ENCODE results near the gene DDX28.
"Not testable (repeated sequence)": the region's sequence is repeated elsewhere in the genome, so short reads cannot be mapped to it uniquely, and the experiment has no call there.

The DDX28 gene

DNA sequence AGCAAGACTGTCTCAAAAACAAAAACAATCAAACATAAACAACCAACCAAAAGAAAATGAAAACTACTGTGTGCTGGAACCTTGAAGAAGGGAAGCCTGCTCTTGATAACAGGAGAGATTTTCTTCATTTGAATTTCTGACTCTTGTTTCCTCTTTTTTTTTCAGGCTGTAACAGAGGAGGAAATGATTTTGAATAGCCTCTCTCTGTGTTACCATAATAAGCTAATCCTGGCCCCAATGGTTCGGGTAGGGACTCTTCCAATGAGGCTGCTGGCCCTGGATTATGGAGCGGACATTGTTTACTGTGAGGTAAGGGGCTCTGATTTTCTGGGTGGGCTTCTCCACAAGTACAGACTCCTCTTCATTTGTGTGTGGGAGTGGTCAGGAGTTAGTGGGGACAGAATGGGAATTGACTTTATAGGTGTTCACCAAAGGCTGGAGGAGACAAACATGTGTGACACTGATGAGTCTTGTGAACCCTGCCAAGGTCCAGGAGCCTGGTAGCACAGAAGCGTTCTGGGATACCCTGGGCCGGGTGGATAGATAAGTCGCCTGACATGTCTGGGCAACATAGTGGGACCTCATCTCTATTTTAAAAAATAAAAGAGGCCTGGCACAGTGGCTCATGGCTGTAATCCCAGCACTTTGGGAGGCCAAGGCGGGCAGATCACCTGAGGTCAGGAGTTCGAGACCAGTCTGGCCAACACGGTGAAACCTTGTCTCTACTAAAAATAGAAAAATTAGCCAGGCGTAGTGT lies 15.0 kb upstream of the DDX28 start:
- DNase-seq (ENCODE audit: low spot score), result no peak

DNA sequence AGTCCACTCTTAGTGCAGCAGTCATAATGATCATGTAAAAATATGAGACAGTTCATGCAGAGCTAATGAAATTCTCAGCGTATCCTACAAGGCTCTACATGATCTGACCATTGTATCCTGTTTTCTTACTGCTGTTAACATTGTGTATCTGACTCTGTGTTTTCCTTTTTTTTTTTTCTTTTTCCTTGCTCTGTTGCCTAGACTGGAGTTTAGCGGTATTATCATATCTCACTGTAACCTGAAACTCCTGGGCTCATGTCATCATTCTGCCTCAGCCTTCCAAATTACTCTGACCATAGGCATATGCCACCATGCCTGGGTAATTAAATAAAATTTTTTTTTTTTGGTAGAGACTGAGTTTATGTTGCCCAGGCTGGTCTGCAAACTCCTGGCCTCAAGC lies 12.2 kb upstream of the DDX28 start:
- no peak for DNase-seq (ENCODE audit: low spot score)

DNA sequence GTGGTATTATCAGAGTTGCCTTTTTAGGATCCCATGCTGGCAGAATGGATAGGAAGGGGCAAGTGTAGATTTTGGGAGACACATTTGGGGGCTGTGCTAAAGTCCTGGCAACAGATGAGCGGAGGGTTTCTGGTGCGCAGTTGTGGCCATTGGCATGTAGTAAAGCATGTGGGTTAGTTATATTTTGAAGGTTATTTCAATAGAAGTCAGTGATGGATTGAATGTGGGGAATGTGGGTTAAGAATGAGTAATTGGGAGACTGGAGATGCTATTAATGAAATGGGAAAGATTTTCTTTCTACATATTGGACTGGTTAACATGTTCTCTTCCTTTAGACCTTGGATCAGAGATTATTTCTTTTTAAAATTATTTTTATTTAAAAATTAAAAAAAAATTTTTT lies 10.1 kb upstream of the DDX28 start:
- DNase-seq (ENCODE audit: low spot score), result no peak

DNA sequence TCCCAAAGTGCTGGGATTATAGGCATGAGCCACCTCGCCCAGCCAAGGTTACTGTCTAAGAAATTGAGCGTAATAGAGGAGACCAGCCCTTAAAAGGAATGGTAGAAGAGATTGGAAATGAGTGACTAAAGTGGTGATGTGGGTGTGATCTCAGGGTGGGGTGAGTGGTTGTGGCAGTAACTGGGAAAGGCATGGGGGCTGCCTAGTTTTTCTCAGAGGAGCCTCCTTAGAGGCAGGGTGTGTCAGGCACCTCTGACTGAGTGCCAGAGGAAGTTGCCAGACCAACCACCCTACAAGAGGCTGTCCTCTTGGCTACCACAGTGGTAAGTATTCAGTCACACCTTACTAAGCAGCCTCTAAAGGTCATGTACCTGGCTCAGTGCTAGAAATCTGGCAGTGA lies 8.9 kb upstream of the DDX28 start:
- peak; percentile 34 for DNase-seq (ENCODE audit: low spot score)

DNA sequence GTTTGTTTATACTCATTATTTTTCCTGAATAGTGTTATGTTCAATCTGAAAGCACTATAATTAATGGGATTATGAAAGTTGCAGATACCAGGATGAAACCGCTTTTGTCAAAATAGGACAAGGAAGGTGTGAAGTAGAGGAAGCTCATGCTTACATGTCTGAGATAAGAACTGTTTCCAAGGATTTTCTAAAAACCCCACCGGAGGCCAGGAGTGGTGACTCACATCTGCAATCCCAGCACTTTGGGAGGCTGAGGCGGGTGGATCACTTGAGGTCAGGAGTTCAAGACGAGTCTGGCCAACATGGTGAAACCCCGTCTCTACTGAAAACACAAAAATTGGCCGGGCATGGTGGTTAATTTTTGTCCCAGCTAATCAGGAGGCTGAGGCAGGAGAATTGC lies 7.1 kb upstream of the DDX28 start:
- DNase-seq (ENCODE audit: low spot score), result not testable (repeated sequence)

DNA sequence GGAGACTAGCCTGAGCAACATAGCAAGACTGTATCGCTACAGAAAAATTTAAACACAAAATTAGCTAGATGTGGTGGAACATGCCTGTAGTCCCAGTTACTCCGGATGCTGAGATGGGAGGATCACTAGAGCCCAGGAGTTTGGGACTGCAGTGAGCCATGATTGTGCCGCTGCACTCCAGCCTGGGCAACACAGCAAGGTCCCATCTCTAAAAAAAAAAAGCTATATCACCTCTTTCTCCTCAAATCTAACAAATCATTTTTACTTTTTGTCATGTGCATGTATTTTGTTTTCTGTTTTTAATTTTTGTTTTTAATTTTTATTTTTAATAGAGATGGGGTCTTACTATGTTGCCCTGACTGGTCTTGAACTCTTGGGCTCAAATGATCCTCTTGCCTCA lies 6.0 kb upstream of the DDX28 start:
- no peak for DNase-seq (ENCODE audit: low spot score)

DNA sequence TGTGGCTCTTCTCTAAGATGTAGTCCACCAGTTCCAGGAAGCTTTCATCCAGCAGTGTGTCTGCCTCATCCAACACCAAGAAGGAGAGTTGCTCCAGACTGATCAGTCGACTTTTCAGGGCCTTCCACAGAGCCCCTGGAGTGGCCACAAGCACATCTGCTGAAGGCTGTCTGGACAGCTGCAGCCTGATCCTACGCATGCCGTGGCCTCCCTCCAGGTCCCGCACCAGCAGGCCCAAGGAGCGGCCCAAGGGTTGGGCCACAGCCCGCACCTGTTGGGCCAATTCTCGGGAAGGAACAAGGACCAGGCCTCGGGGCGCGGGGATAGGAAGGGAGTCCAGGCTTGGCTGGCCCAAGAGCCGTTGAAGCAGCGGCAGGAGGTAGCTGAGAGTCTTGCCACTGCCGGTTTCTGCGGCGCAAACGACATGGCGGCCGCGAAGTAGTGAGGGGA lies 729 bp downstream of the DDX28 start:
- no peak for DNase-seq (ENCODE audit: low spot score)

DNA sequence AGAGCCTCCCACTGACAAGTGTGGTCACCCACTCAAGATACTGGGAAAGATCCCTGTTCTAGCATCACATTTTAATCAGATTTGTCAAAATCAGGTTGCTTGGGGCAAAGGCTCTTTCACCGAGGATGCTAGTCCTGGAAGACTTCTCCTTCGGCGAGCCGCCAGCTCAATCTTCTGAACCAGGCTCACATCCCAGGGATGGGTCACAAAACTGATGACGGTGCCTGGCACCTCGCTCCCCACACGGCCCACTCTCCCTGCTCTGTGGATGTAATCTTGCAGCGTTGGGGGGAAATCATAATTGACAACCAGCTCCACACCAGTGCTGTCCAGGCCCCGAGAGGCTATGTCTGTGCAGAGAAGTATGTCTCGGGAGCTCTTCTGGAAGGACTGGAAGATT lies 1.5 kb downstream of the DDX28 start:
- DNase-seq (ENCODE audit: low spot score), result no peak

DNA sequence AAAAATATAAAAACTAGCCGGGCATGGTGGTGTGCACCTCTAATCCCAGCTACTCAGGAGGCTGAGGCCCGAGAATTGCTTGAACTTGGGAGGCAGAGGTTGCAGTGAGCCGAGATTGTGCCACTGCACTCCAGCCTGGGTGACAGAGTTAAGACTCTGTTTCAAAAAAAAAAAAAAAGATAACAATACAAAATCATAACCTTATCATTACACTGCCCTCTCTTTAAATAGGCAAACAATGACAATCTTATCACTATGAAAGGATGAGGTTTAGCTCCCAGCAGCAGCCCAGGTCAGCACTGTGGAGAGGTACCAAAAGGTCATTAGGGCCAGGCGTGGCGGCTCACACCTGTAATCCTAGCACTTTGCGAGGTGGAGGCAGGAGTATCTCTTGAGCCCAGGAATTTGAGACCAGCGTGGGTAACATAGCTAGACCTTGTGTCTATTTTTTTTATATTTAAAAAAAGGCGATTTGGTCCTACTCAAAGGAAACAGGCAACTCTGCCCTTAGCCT lies 3.8 kb downstream of the DDX28 start:
- no peak for DNase-seq (ENCODE audit: low spot score)

DNA sequence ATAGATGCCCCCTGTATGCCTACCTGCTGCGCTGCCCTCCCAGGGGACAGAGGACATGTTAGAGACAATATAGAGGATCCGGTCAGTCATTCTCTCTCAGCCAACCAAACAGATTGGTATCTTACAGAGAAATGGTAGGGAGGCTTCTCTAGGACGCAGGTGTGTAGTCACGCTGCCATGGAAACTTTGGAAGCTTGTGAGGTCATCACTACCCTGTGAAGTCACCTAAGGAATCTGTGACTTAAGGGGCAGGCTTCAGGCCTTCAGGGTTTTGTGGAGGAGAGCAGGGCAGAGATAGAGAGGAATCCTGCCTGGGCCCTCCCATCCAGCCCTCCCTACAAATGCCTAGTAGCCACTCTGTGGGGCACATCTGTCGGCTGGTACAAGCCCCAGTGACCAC lies 7.4 kb downstream of the DDX28 start, which contains the start of gene DPEP2NB:
Gene DPEP2NB (minus strand): TSS at position 231 of the 400 bp plus-strand sequence. CDS start 141 bp downstream, at position 90.
- no peak for DNase-seq (ENCODE audit: low spot score)

DNA sequence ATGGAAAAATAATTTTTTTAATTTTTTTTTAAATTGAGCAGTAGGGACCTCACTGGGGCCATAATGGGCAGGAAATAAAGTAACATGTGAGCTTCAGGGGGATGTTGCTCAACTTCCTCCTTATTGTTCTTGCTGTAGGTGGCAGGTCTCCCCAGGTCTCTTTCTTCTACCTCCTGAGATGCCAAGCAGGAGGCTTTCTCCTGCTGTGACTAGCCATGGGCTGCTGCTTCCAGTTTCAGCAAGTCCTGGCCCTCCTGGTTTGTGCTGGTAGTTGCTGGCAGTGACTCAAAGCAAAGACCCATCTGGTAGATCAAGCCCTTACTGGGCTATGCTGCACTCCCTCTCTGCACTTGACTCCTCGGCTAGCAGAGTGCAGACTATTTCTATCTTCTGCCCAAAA lies 9.6 kb downstream of the DDX28 start:
- no peak for DNase-seq (ENCODE audit: low spot score)

DNA sequence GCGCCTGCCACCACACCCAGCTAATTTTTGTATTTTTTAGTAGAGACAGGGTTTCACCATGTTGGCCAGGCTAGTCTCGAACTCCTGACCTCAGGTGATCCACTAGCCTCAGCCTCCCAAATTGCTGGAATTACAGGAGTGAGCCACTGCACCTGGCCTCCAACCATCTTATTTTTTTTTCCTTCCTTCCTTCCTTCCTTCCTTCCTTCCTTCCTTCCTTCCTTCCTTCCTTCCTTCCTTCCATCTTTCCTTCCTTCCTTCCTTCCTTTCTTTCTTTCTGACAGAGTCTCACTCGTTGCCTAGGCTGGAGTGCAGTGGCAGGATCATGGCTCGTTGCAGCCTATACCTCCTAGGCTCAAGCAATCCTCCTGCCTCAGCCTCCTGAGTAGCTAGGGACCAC lies 13.2 kb downstream of the DDX28 start:
- not testable (repeated sequence) for DNase-seq (ENCODE audit: low spot score)

DNA sequence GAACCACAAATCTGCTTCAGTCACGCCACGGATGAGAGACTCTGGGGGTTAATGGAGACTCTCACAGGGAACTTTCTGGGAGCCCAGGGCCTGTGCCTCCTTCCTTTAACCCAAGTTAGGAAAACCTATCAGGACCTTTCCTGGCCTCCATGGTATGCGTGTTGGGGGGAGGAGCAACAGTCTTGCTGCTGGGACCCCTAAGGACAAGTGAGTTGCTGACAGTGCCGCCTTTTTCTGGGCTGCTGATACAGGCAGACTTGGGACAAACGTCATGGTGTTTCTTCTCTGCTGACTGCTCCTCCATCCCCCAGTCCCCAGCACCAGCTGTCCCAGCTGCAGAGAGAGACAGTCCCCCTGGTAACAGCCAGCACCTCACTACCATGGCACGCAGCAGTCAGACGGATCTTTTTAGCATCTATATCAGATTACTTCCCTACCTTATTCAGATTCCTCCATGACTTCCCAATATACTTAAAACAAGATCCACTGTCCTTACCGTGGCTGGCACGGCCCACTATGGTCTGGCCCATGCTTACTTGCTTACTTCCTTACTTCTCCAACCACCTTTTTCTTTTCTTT lies 13.8 kb downstream of the DDX28 start:
- no peak for DNase-seq (ENCODE audit: low spot score)

DNA sequence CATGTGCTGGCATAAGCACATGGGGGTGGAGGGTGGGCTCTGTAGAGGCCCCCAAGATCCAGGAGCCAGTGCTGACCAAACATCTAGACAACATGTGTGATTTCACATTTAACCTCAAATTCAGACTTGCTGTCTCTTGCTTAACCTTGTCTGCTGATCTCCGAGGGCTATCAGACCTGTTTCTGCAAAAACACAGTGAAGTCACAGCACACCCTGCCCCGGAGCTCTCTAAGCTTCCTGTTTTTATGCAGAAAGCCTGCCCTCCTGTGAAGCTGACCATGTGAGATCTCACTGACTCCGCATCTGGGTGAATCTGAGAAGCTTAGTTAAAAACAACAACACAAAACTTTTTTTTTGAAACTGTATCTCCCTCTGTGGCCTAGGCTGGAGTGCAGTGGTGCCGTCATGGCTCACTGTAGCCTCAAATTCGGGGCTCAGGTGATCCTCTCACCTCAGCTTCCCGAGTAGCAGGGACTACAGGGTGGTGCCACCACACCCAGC lies 17.2 kb downstream of the DDX28 start:
- DNase-seq (ENCODE audit: low spot score), result no peak

DNA sequence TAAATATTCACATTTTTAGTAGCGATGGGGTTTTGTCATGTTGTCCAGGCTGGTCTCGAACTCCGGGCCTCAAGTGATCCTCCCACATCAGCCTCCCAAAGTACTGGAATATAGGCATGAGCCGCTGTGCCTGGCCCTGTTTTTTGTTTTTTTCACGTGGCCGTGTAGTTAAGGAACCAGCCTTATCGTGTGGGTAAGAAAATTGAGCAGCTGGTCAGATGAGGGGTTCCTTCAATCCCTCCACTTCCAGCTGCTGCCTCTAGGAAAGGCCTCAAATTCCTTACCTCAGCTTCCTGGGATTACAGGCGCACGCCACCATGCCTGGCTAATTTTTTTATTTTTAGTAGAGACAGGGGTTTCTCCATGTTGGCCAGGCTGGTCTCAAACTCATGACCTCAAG lies 17.8 kb downstream of the DDX28 start:
- no peak for DNase-seq (ENCODE audit: low spot score)

DNA sequence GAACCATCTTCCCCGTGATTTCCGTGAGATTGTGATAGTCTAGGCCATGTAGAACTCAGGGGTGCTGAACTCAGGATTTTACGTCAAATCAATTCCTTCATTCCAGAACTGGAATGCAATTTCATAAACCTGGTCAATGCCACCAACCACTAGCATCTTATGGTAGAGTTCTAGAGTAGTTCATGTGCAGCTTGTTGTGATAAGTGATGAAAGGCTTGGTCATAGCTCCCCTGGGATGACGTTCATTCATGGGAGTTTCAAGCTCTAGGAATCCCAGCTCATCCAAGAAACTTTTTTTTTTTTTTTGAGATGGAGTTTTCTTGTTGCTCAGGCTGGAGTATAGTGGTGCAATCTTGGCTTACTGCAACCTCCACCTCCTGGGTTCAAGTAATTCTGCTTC lies 20.0 kb downstream of the DDX28 start:
- no peak for DNase-seq (ENCODE audit: low spot score)

DNA sequence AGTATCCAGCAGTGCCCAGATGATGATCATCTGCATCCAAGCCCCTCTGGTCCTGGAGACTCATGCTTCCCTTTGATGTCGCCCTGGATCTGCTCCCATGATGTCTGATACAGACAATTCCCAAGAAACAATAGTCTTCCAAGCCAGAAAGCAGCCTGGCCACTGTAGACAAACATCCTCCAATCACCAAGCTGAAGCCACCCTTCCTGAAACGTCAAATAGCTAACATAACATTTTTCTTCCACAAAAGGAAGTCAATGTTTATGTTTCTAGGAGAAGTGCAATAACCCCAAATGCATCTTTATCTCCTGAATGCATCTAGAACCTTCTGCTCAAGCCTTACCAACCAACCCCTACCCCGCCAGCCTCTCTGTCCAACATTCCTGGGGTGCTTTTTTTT lies 22.6 kb downstream of the DDX28 start:
- DNase-seq (ENCODE audit: low spot score), result no peak

DNA sequence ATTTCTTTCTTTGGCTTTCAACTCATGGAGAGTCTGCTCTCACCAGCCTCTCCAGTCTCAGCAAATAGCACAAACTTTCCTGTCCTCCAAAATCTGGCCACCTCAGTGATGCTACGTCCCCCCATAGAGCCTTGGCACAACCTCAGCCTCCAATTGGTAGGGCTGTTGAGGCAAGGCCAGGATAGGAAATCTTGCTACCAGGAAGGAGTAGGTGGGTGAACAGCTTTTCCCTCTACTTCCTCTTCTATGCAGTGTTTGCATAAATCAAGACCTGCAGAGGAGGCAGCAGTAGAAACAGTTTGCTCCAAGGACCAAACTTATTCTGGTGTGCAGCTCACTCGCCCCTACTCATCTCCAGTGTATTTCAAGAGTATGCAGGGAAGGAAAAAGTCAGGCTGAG lies 23.0 kb downstream of the DDX28 start:
- DNase-seq (ENCODE audit: low spot score), result no peak

DNA sequence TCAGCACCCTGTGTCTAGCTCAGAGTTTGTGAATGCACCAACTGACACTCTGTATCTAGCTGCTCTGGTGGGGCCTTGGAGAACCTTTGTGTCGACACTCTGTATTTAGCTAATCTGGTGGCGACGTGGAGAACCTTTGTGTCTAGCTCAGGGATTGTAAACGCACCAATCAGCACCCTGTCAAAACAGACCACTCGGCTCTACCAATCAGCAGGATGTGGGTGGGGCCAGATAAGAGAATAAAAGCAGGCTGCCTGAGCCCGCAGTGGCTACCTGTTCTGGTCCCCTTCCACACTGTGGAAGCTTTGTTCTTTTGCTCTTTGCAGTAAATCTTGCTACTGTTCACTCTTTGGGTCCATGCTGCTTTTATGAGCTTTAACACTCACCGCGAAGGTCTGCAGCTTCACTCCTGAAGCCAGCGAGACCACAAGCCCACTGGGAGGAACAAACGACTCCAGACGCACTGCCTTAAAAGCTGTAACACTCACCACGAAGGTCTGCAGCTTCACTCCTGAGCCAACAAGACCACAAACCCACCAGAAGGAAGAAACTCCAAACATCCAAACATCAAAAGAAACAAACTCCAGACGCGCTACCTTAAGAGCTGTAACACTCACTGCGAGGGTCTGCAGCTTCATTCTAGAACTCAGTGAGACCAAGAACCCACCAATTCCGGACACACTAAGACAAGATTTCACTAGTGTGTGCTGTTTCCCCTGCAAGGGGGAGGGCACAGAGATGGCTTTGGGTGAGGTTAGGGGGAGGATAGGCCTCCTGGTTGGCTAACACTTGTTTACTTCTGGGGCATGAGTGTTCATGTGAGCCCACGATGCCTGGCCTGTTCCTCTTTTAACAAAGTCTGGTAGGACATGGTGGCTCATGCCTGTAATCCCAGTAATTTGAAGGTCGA lies 24.0 kb downstream of the DDX28 start, which contains the start of gene DPEP2:
Gene DPEP2 (minus strand): TSS at position 706 of the 910 bp plus-strand sequence. CDS start 6,272 bp downstream, outside the sequence.
- not testable (repeated sequence) for DNase-seq (ENCODE audit: low spot score)

DNA sequence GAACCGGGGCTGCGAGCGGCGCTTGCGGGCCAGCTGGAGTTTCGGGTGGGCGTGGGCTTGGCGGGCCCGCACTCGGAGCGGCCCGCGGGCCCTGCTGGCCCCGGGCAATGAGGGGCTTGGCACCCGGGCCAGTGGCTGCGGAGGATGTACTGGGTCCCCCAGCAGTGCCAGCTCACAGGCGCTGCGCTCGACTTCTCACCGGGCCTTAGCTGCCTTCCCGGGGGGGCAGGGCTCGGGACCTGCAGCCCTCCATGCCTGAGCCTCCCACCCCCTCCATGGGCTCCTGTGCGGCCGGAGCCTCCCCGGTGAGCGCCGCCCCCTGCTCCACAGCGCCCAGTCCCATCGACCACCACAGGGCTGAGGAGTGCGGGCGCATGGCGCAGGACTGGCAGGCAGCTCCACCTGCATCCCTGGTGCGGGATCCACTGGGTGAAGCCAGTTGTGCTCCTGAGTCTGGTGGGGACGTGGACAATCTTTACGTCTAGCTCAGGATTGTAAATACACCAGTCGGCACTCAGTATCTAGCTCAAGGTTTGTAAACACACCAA lies 24.7 kb downstream of the DDX28 start:
- DNase-seq (ENCODE audit: low spot score), result not testable (repeated sequence)

DNA sequence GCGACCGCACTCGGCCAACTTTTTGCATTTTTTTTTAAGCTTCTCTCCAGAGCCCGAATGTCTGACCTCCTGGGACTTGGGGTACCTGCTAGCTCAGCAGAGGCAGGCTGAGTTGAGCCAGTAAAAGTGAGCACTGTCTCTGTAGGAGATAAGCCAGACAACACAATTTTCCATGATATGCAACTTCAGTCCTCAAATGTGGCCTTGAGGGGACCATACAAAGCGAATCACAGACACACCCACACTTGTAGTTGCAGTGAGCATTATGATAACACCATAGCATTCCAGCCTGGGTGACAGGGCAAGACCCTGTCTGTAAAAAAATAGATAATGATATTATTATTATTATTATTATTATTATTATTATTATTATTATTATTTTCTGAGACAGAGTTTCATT lies 26.4 kb downstream of the DDX28 start:
- no peak for DNase-seq (ENCODE audit: low spot score)

DNA sequence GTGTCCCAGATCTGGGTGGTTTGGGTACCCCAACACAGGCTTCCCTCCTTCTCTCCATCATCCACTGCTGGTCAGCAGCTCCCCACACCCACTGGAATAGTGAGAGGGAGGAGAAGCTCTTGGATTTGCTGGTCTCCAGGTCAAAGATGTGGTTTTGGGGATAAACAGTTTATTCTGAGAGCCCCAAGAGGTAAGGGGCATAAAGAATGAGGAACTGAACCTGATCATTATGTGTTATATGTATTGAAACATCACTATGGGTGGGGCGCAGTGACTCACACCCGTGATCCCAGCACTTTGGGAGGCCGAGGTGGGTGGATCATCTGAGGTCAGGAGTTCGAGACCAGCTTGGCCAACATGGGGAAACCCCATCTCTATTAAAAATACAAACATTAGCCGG lies 27.6 kb downstream of the DDX28 start:
- no peak for DNase-seq (ENCODE audit: low spot score)
